B cell (primary cell): ENCODE results near the gene MAD2L2. TPM values are rescaled to one million over a fixed set of nuclear protein-coding genes. Genes with fewer than 3 reads are reported as not detected.

ENCODE experiments used
- ATAC-seq: fragments of 200-7000 bp; cut with Tn5 transposase; one replicate; pipeline ENCODE4 v1.10.0; 2021; ENCODE audit warnings: low read depth, mild to moderate bottlenecking, moderate number of reproducible peaks, moderate library complexity
- CTCF ChIA-PET: fragments of 350-600 bp; sonication (Branson Sonifier 250); formaldehyde crosslinking; loops from one replicate; lab custom pipeline; 2021; ENCODE audit warnings: antibody characterized with exemption, inconsistent platforms; lab: Charles Lee
- POLR2A ChIA-PET: fragments of 350-600 bp; sonication (Branson Sonifier 250); formaldehyde crosslinking; loops from one replicate; lab custom pipeline; 2021; ENCODE audit warnings: antibody characterized with exemption; lab: Charles Lee
- DNase-seq: peaks from one replicate; pipeline ENCODE4 v3.0.0; 2013
- H2AFZ ChIP-seq: 2 replicates; pipeline ENCODE4 v1.6.1; 2012; ENCODE audit warnings: mild to moderate bottlenecking, low read depth, low read length; ENCODE audit not compliant: insufficient read depth, poor library complexity, severe bottlenecking
- H3K27ac ChIP-seq, 2 donors: 1 replicate in 1 of 2; 2 replicates in 1 of 2; pipeline ENCODE4 v1.5.1; 2012 to 2013; ENCODE audit warnings: low read length in 2 of 2, mild to moderate bottlenecking in 2 of 2, moderate library complexity in 1 of 2
- H3K27me3 ChIP-seq, 4 experiments: fragments of 200-600 bp in 1 of 4; sonication (generic) in 1 of 4; replicated peaks in 1 of 4; 1 replicate in 2 of 4; 2 replicates in 2 of 4; pipeline versions ENCODE4 v1.6.1 to v1.7.0; 2013 to 2016; ENCODE audit warnings: low read length in 3 of 4, mild to moderate bottlenecking in 2 of 4, mixed read lengths in 1 of 4, moderate library complexity in 1 of 4; ENCODE audit not compliant: insufficient read depth in 4 of 4, control insufficient read depth in 3 of 4; ENCODE audit errors: control extremely low read depth in 1 of 4
- H3K36me3 ChIP-seq, 2 experiments: replicated peaks in 1 of 2; 1 replicate in 1 of 2; 2 replicates in 1 of 2; pipeline versions ENCODE4 v1.6.1 to v1.7.1; 2013; ENCODE audit warnings: low read length in 1 of 2; ENCODE audit not compliant: insufficient read depth in 2 of 2, control insufficient read depth in 1 of 2; ENCODE audit errors: control extremely low read depth in 1 of 2, extremely low read depth in 1 of 2
- H3K4me1 ChIP-seq, 2 donors: fragments of 200-600 bp in 1 of 2; sonication (generic) in 1 of 2; 1 replicate in 1 of 2; 2 replicates in 1 of 2; pipeline versions ENCODE4 v1.5.1 to v1.6.1; 2013 to 2017; ENCODE audit warnings: low read length in 2 of 2; ENCODE audit not compliant: control insufficient read depth in 2 of 2, insufficient read depth in 2 of 2
- H3K4me2 ChIP-seq: replicated peaks from 2 replicates; pipeline ENCODE3; 2012; ENCODE audit warnings: mild to moderate bottlenecking, low read depth, low read length; ENCODE audit not compliant: poor library complexity, severe bottlenecking
- H3K4me3 ChIP-seq, 5 experiments: fragments of 200-600 bp in 1 of 5; sonication (generic) in 1 of 5; 1 replicate in 3 of 5; 2 replicates in 2 of 5; pipeline versions ENCODE4 v1.5.1 to v1.7.0; 2011 to 2016; ENCODE audit warnings: low read length in 4 of 5, mild to moderate bottlenecking in 4 of 5, low read depth in 2 of 5, control low read depth in 1 of 5, moderate library complexity in 1 of 5; ENCODE audit not compliant: insufficient read depth in 1 of 5; ENCODE audit errors: control extremely low read depth in 1 of 5, extremely low read depth in 1 of 5
- H3K79me2 ChIP-seq: fragments of 200-600 bp; sonication (generic); one replicate; pipeline ENCODE4 v1.6.0; 2016; ENCODE audit warnings: low read length; ENCODE audit not compliant: control insufficient read depth, insufficient read depth
- H3K9ac ChIP-seq: fragments of 200-600 bp; sonication (generic); 2 replicates; pipeline ENCODE4 v1.6.1; 2017; ENCODE audit warnings: mild to moderate bottlenecking, low read length, moderate library complexity
- H3K9me3 ChIP-seq, 3 donors: one replicate each; pipeline versions ENCODE4 v1.6.1 to v1.7.1; 2013; ENCODE audit warnings: low read length in 2 of 3; ENCODE audit not compliant: control insufficient read depth in 2 of 3, insufficient read depth in 1 of 3; ENCODE audit errors: control extremely low read depth in 1 of 3
- H4K20me1 ChIP-seq: 2 replicates; pipeline ENCODE4 v1.6.0; 2012; ENCODE audit warnings: mild to moderate bottlenecking, low read length; ENCODE audit not compliant: insufficient read depth, control insufficient read depth, poor library complexity, severe bottlenecking
- H3K27ac Mint-ChIP-seq: one replicate; pipeline ENCODE4 v1.8.0; 2021; ENCODE audit warnings: mixed read lengths
- H3K27me3 Mint-ChIP-seq: one replicate; pipeline ENCODE4 v1.8.0; 2021; ENCODE audit warnings: mixed read lengths
- H3K4me1 Mint-ChIP-seq: one replicate; pipeline ENCODE4 v1.8.0; 2021; ENCODE audit warnings: mixed read lengths
- H3K4me3 Mint-ChIP-seq: one replicate; pipeline ENCODE4 v1.8.0; 2021; ENCODE audit warnings: mixed read lengths
- H3K9me3 Mint-ChIP-seq: one replicate; pipeline ENCODE4 v1.8.0; 2022; ENCODE audit warnings: mixed read lengths; ENCODE audit not compliant: insufficient read depth
- EZH2 ChIP-seq: IDR thresholded peaks from 2 replicates; pipeline ENCODE4 v1.6.1; 2012; ENCODE audit warnings: borderline replicate concordance, low read depth, mild to moderate bottlenecking, moderate library complexity, low read length; ENCODE audit not compliant: insufficient read depth, poor library complexity, severe bottlenecking
- WGBS: methylation state at CpG from one replicate; pipeline ENCODE4 v1.1.5; 2013; ENCODE audit warnings: missing lambda C conversion rate; ENCODE audit not compliant: insufficient coverage; 5-methylcytosine and 5-hydroxymethylcytosine counted together
- intact Hi-C: fragments of 100-400 bp; cut with micrococcal nuclease; formaldehyde crosslinking; loops from one replicate; pipeline ENCODE4 v1.10.0; 2022
- polyA plus RNA-seq: library from polyadenylated mRNA; depleted of rRNA; stranded (reverse); fragments of >200 nt; gene quantifications from 2 replicates; pipeline ENCODE4 v1.2.3, GENCODE V29; 2012
- total RNA-seq, 2 donors: library from RNA; stranded (reverse); fragments of 120-200 nt in 1 of 2; gene quantifications; 1 replicate in 1 of 2; 2 replicates in 1 of 2; pipeline versions ENCODE4 v1.2.3 to v1.2.4, GENCODE V29; 2013 to 2022
- TF ChIP-seq, protein P1 (sequence below): fragments of 200-600 bp; IDR thresholded peaks from one replicate; pipeline ENCODE4 v1.8.0; 2022; ENCODE audit warnings: antibody characterized with exemption, mild to moderate bottlenecking

The MAD2L2 gene
- total and polyA plus RNA-seq, 2 donors (not counting 1 experiment from before 2014, with no cell fraction given) = 29.0 to 42.2 TPM

- Histone ChIP-seq H4K20me1 (no peaks in the 10 kb centered on the region), H3K27ac (no peak overlapping the region), H3K4me1 (no peaks in the 10 kb centered on the region), H2AFZ (no peak overlapping the region), H3K9me3 (no peaks in the 10 kb centered on the region), H3K79me2 (no peaks in the 10 kb centered on the region), H3K4me2 (no peak overlapping the region), H3K27me3 (peaks cover 0 to 22% (median 2%) of the 10 kb centered on the region in 4 experiments), H3K36me3 (no peaks in the 10 kb centered on the region), H3K4me3 (no peak overlapping the region), H3K9ac (no peak overlapping the region)
- peaks cover 16% of the 10 kb centered on the region for H3K27me3 Mint-ChIP-seq
- H3K9me3 Mint-ChIP-seq = no peaks in the 10 kb centered on the region
- no peaks in the 10 kb centered on the region for H3K4me1 Mint-ChIP-seq
- DNase-seq (no peak), ATAC-seq (no peak)
- H3K27ac Mint-ChIP-seq = no peak overlapping the region
- ChIA-PET CTCF (interaction anchor here (0.6 to 1.0 kb wide), 2 partner anchors 14 to 77 kb away, joined by 3 read pairs; no protein-coding TSS in a partner anchor), POLR2A (no interaction called here)
- intact Hi-C loops = no loop called here
- TF ChIP-seq, protein P1, sequence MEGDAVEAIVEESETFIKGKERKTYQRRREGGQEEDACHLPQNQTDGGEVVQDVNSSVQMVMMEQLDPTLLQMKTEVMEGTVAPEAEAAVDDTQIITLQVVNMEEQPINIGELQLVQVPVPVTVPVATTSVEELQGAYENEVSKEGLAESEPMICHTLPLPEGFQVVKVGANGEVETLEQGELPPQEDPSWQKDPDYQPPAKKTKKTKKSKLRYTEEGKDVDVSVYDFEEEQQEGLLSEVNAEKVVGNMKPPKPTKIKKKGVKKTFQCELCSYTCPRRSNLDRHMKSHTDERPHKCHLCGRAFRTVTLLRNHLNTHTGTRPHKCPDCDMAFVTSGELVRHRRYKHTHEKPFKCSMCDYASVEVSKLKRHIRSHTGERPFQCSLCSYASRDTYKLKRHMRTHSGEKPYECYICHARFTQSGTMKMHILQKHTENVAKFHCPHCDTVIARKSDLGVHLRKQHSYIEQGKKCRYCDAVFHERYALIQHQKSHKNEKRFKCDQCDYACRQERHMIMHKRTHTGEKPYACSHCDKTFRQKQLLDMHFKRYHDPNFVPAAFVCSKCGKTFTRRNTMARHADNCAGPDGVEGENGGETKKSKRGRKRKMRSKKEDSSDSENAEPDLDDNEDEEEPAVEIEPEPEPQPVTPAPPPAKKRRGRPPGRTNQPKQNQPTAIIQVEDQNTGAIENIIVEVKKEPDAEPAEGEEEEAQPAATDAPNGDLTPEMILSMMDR = no peak
- no peak for TF ChIP-seq EZH2
- WGBS = 57% methylated on average over 25 of the region's 34 CpGs
- no peak overlapping the region for H3K4me3 Mint-ChIP-seq
These were observed 19.9 kb upstream of the MAD2L2 start for GRCh38 chr1:11700601-11701467.

GRCh38 chr1:11697893-11698210 is 16.9 kb upstream of the MAD2L2 start:
- no peak overlapping the region for H2AFZ ChIP-seq
- 100% methylated on average over 1 of the region's 5 CpGs for WGBS
- H4K20me1 ChIP-seq = no peaks in the 10 kb centered on the region
- H3K27ac Mint-ChIP-seq = no peak overlapping the region
- H3K9ac ChIP-seq = no peak overlapping the region
- peaks cover 27% of the 10 kb centered on the region for H3K27me3 Mint-ChIP-seq
- H3K4me3 ChIP-seq = no peak overlapping the region
- peaks cover 0 to 23% (median 7%) of the 10 kb centered on the region in 4 experiments for H3K27me3 ChIP-seq
- no peak for TF ChIP-seq EZH2
- TF ChIP-seq, protein P1 = no peak
- no peaks in the 10 kb centered on the region for H3K9me3 ChIP-seq
- no peak overlapping the region for H3K27ac ChIP-seq
- no peaks in the 10 kb centered on the region for H3K36me3 ChIP-seq
- peaks cover 3 to 5% of the 10 kb centered on the region in 2 donors for H3K4me1 ChIP-seq
- ChIA-PET POLR2A (no interaction called here), CTCF (no interaction called here)
- H3K4me3 Mint-ChIP-seq = no peak overlapping the region
- peaks cover 7% of the 10 kb centered on the region for H3K4me1 Mint-ChIP-seq
- intact Hi-C loops = no loop called here
- no peaks in the 10 kb centered on the region for H3K79me2 ChIP-seq
- DNase-seq = no peak
- no peaks in the 10 kb centered on the region for H3K9me3 Mint-ChIP-seq
- H3K4me2 ChIP-seq = no peak overlapping the region
- no peak for ATAC-seq
